Keratinocyte (primary cell): ENCODE results near the gene ATOX1. TPM values are rescaled to one million over a fixed set of nuclear protein-coding genes. Genes with fewer than 3 reads are reported as not detected.

Source experiments
- DNase-seq: peaks from one replicate; pipeline ENCODE4 v3.0.0-alpha.2; 2011; ENCODE audit warnings: low read depth, missing footprints, low spot score
- FAIRE-seq: peaks from 2 replicates; lab custom pipeline; 2011; peaks lifted over from hg19 to GRCh38; lab: Jason Lieb, UNC
- H2AFZ ChIP-seq: 2 replicates; pipeline ENCODE4 v1.6.0; 2012; ENCODE audit warnings: low read length, control low read depth, inconsistent platforms; ENCODE audit not compliant: control insufficient read depth
- H3K27ac ChIP-seq: 2 replicates; pipeline ENCODE4 v1.5.1; 2011; ENCODE audit warnings: low read length; ENCODE audit not compliant: control insufficient read depth, insufficient read depth
- H3K27me3 ChIP-seq: 3 replicates; pipeline ENCODE4 v1.6.0; 2011; ENCODE audit warnings: low read length; ENCODE audit not compliant: control insufficient read depth, insufficient read depth; ENCODE audit errors: extremely low read depth
- H3K36me3 ChIP-seq, 2 experiments: 2 replicates in 1 of 2; 3 replicates in 1 of 2; pipeline ENCODE4 v1.5.1; 2011; ENCODE audit warnings: low read length in 2 of 2, mild to moderate bottlenecking in 1 of 2; ENCODE audit not compliant: control insufficient read depth in 2 of 2, insufficient read depth in 2 of 2; ENCODE audit errors: extremely low read depth in 1 of 2
- H3K4me1 ChIP-seq: 3 replicates; pipeline ENCODE4 v1.5.1; 2011; ENCODE audit warnings: low read length; ENCODE audit not compliant: control insufficient read depth, insufficient read depth; ENCODE audit errors: extremely low read depth
- H3K4me2 ChIP-seq: 3 replicates; pipeline ENCODE4 v1.6.0; 2011; ENCODE audit warnings: low read depth, low read length; ENCODE audit not compliant: control insufficient read depth, insufficient read depth; ENCODE audit errors: extremely low read depth
- H3K4me3 ChIP-seq, 3 experiments: fragments of 200-600 bp in 1 of 3; sonication (generic) in 1 of 3; 2 replicates in 2 of 3; 3 replicates in 1 of 3; pipeline ENCODE4 v1.5.1; 2011 to 2016; ENCODE audit warnings: low read length in 3 of 3, mild to moderate bottlenecking in 3 of 3, control low read depth in 2 of 3, inconsistent platforms in 1 of 3, low read depth in 1 of 3, mixed read lengths in 1 of 3, mixed run types in 1 of 3, moderate library complexity in 1 of 3; ENCODE audit not compliant: control insufficient read depth in 2 of 3, insufficient read depth in 2 of 3; ENCODE audit errors: extremely low read depth in 1 of 3
- H3K79me2 ChIP-seq: 2 replicates; pipeline ENCODE4 v1.6.0; 2012; ENCODE audit warnings: low read length; ENCODE audit not compliant: control insufficient read depth, insufficient read depth
- H3K9ac ChIP-seq: 3 replicates; pipeline ENCODE4 v1.6.0; 2011; ENCODE audit warnings: low read length; ENCODE audit not compliant: control insufficient read depth, insufficient read depth; ENCODE audit errors: extremely low read depth
- H3K9me1 ChIP-seq: 3 replicates; pipeline ENCODE4 v1.6.0; 2011; ENCODE audit warnings: low read length; ENCODE audit not compliant: control insufficient read depth, insufficient read depth; ENCODE audit errors: extremely low read depth
- H3K9me3 ChIP-seq: 2 replicates; pipeline ENCODE4 v1.5.1; 2012; ENCODE audit warnings: low read depth, low read length; ENCODE audit not compliant: control insufficient read depth
- H4K20me1 ChIP-seq: 3 replicates; pipeline ENCODE4 v1.6.0; 2011; ENCODE audit warnings: low read length; ENCODE audit not compliant: control insufficient read depth, insufficient read depth; ENCODE audit errors: extremely low read depth
- CTCF ChIP-seq, 3 experiments: IDR thresholded peaks in 1 of 3; conservative IDR thresholded peaks in 1 of 3; optimal IDR thresholded peaks in 1 of 3; 2 replicates in 2 of 3; 3 replicates in 1 of 3; pipeline versions ENCODE3 to v1.5.1; 2011; ENCODE audit warnings: low read length in 3 of 3, mild to moderate bottlenecking in 3 of 3, moderate library complexity in 2 of 3, control low read depth in 1 of 3, inconsistent platforms in 1 of 3; ENCODE audit not compliant: insufficient read depth in 2 of 3; ENCODE audit errors: extremely low read depth in 1 of 3
- EZH2 ChIP-seq: IDR thresholded peaks from one replicate; pipeline ENCODE4 v1.6.1; 2012; ENCODE audit warnings: inconsistent platforms, mild to moderate bottlenecking, low read length, moderate library complexity
- dilution Hi-C: fragments of 300-500 bp; cut with MboI; formaldehyde crosslinking; loops from one replicate; pipeline ENCODE4 v1.7.0; 2020; ENCODE audit warnings: low sequenced_read_pairs; ENCODE audit not compliant: extremely low pct_ligation_motif_present
- polyA plus RNA-seq, 5 experiments: library from polyadenylated mRNA; depleted of rRNA in 3 of 5; stranded (reverse) in 3 of 5; stranded (forward) in 1 of 5; unstranded in 1 of 5; fragments of >200 nt; gene quantifications; 1 replicate in 1 of 5; 2 replicates in 3 of 5; 3 replicates in 1 of 5; pipeline versions ENCODE4 v1.2.1 to v1.2.3, GENCODE V29; 2011 to 2012; ENCODE audit warnings: missing spikeins in 2 of 5, low read depth in 1 of 5, low replicate concordance in 1 of 5

ATOX1 gene
- polyA plus RNA-seq, 1 donor (not counting 4 experiments of a cell fraction or from before 2014, with no cell fraction given), result 173 TPM

GRCh38 chr5:151719228-151720000 is 39.0 kb downstream of the ATOX1 start:
- Histone ChIP-seq H3K4me3 (no peak overlapping the region), H3K79me2 (no peaks in the 10 kb centered on the region), H3K9me3 (no peaks in the 10 kb centered on the region), H3K9ac (no peak overlapping the region), H3K4me2 (no peak overlapping the region), H4K20me1 (no peaks in the 10 kb centered on the region), H3K36me3 (no peaks in the 10 kb centered on the region), H3K27ac (no peak overlapping the region), H3K27me3 (no peaks in the 10 kb centered on the region), H2AFZ (no peak overlapping the region), H3K4me1 (peaks cover 15% of the 10 kb centered on the region), H3K9me1 (no peaks in the 10 kb centered on the region)
- DNase-seq (no peak), FAIRE-seq (peak; percentile 5)
- TF ChIP-seq CTCF (optimal IDR thresholded peaks at IDR 0.05 in 1 of 3, IDR thresholded peaks at IDR 0.05 in 1 of 3, conservative IDR thresholded peaks at IDR 0.05 in 1 of 3; ENCODE audit: extremely low read depth in 1 of 3, insufficient read depth in 2 of 3, low read length in 3 of 3), result peak; percentile 54 to 66 (median 56)
- TF ChIP-seq EZH2, result no peak
- dilution Hi-C loops, result no loop called here

- dilution Hi-C loops, result no loop called here
- H2AFZ ChIP-seq, result no peak overlapping the region
These were observed 39.8 kb downstream of the ATOX1 start for GRCh38 chr5:151718646-151719045.

More at GRCh38 chr5:151718646-151719045, 39.8 kb downstream of the ATOX1 start:
- Histone ChIP-seq H3K27me3 (no peaks in the 10 kb centered on the region), H3K79me2 (no peaks in the 10 kb centered on the region), H3K4me3 (no peak overlapping the region), H3K27ac (no peak overlapping the region), H3K4me2 (no peak overlapping the region), H3K36me3 (no peaks in the 10 kb centered on the region), H3K9ac (no peak overlapping the region), H3K9me1 (no peaks in the 10 kb centered on the region), H3K9me3 (no peaks in the 10 kb centered on the region), H3K4me1 (peaks cover 15% of the 10 kb centered on the region), H4K20me1 (no peaks in the 10 kb centered on the region)
- TF ChIP-seq CTCF (optimal IDR thresholded peaks at IDR 0.05 in 1 of 3, IDR thresholded peaks at IDR 0.05 in 1 of 3, conservative IDR thresholded peaks at IDR 0.05 in 1 of 3; ENCODE audit: extremely low read depth in 1 of 3, insufficient read depth in 2 of 3, low read length in 3 of 3), result no peak
- TF ChIP-seq EZH2, result no peak
- no peak for FAIRE-seq
- DNase-seq, result no peak
